Measurements from ENCODE around the gene ARPC2. TPM values are rescaled to one million over a fixed set of nuclear protein-coding genes. Genes with fewer than 3 reads are reported as not detected.
A peak's percentile ranks its signal among the peaks of the same experiment; 100 is the strongest.
"Not testable (repeated sequence)": the region's sequence is repeated elsewhere in the genome, so short reads cannot be mapped to it uniquely, and the experiment has no call there.

ARPC2 gene
- total RNA-seq, result 100 to 1,000 TPM; 708 to 729 TPM

DNA sequence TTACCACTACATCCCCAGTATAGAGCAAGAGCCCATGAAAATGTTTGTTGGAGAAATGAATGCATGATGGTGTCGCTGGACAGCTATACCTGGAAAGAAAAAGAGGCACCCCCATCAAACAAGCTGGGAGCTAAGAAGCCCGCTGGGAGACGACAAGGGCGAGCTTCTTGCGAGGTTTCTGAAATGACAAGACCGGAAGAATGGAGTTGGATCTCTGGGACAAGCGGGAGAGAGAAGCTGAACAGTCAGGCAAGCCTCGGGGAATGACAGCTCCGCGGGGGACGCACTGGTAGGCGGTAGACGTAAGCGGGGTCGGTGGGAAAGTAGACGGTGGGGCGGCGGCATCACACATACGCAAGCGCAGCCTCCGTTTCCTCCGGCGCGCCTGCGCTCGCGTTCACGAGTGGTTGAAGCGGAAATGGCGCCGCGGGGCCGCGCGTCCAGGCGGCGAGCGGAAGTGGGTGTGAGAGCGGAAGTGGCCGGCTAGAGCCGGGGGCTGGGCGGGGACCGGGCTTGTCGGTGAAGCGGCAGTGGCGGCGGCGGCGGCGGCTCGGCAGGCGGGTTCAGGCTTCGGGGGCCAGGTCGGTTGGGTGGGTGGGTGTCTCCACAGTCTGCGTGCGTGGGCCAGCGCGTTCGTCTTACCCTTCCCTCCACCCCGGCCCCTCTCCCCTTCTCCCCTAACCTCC, at the start of gene ARPC2:
ARPC2 (plus strand) TSS at position 516 of the 686 bp plus-strand sequence. CDS start 282 bp downstream, outside the sequence.
- ChIA-PET POLR2A (interaction anchor here (0.8 to 1.0 kb wide), 2 partner anchors 13 to 14 kb away, joined by 3 to 5 read pairs; no protein-coding TSS in a partner anchor), CTCF (interaction anchor here (1.0 to 1.7 kb wide), 2 partner anchors 15 to 40 kb away, joined by 3 read pairs; no protein-coding TSS in a partner anchor)
- Mint-ChIP-seq H3K4me3 (peak within 1 kb of the TSS; percentile 100), H3K4me1 (peaks cover 45% of the 10 kb centered on the region), H3K27me3 (peaks cover 2% of the 10 kb centered on the region), H3K36me3 (ENCODE audit: low read depth) (peaks cover 47% of the 10 kb centered on the region), H3K9me3 (no peaks in the 10 kb centered on the region), H3K27ac (peak within 1 kb of the TSS; percentile 94)
- peak; percentile 95 for DNase-seq

DNA sequence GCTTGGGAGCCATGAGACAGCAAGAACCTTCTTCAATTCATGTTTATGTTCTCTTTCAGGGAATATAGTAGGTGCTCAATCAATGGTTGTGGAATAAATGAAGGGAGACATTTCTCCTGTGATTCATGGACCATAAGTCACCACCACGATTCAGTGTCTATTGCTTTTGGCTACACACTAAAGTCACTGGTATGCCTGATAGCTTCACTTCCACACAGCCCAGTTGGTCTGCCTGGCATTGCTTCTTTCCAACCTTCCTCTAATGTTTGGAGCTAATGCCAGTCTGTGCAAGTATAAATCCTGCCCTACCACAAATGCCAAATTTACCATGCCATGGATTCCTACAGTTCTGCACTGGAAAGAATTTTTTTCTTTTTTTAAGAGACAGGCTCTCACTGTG, 49.0 kb upstream of the ARPC2 start:
- POLR2A ChIA-PET, result no interaction called here
- peaks cover 30% of the 10 kb centered on the region for H3K27me3 Mint-ChIP-seq

DNA sequence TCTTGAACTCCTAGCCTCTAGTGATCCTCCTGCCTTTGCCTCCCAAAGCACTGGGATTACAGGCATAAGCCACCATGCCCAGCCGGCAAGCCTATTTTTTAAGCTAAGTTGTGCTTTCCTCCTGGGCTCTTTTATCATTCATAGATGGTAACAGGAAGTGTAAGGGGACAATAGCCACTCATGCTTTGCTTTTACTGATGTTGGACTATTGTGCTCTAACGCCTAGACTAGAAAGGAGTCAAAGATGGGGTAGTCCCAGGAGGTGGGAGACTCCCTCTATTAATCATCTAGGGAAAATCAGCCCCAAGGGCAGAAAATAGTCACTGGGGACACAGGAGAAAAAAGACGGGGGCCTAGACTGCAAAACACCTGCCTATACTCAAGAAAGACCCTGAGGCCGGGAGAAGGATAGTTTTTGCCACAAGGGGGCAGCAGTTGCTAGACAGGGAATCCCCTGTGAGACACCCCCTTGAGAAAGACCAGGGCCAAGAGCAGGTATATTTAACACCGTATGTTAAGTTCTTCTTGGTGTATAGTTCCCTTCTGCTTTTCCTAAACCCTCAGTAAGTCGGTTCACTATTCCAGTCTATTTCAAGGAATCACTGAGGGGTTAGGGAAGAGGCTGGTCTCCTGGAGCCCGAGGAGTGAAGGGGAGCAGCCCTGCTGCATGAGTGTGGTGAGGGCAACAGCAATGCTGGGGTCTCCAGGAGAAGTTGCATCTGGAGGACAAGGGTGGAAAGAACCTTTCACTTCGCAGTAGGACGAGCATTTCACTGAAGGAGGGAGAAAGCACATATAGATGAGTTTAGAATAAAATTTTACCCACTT, 48.1 kb upstream of the ARPC2 start:
- H3K4me3 Mint-ChIP-seq, result no peak overlapping the region
- DNase-seq, result peak; percentile 71
- POLR2A ChIA-PET, result interaction anchor here (0.6 kb wide), 1 partner anchor 62 kb away, joined by 4 read pairs; no protein-coding TSS in a partner anchor
- peaks cover 3% of the 10 kb centered on the region for H3K36me3 Mint-ChIP-seq (ENCODE audit: low read depth)
- peaks cover 28% of the 10 kb centered on the region for H3K27me3 Mint-ChIP-seq
- no peaks in the 10 kb centered on the region for H3K9me3 Mint-ChIP-seq
- CTCF ChIA-PET, result interaction anchor here (1.2 kb wide), 2 partner anchors 12 to 19 kb away, joined by 3 to 4 read pairs; no protein-coding TSS in a partner anchor
- H3K4me1 Mint-ChIP-seq, result peaks cover 32% of the 10 kb centered on the region
- no peak overlapping the region for H3K27ac Mint-ChIP-seq

More for the DNA sequence above, 49.0 kb upstream of the ARPC2 start:
- CTCF ChIA-PET, result interaction anchor here (0.8 to 2.0 kb wide), 6 partner anchors 11 to 481 kb away, joined by 3 to 8 read pairs (median 3); no protein-coding TSS in a partner anchor
- H3K27ac Mint-ChIP-seq, result no peak overlapping the region
- no peaks in the 10 kb centered on the region for H3K9me3 Mint-ChIP-seq
- H3K36me3 Mint-ChIP-seq (ENCODE audit: low read depth), result peaks cover 3% of the 10 kb centered on the region
- DNase-seq, result no peak
- H3K4me3 Mint-ChIP-seq, result no peak overlapping the region
- peaks cover 32% of the 10 kb centered on the region for H3K4me1 Mint-ChIP-seq

DNA sequence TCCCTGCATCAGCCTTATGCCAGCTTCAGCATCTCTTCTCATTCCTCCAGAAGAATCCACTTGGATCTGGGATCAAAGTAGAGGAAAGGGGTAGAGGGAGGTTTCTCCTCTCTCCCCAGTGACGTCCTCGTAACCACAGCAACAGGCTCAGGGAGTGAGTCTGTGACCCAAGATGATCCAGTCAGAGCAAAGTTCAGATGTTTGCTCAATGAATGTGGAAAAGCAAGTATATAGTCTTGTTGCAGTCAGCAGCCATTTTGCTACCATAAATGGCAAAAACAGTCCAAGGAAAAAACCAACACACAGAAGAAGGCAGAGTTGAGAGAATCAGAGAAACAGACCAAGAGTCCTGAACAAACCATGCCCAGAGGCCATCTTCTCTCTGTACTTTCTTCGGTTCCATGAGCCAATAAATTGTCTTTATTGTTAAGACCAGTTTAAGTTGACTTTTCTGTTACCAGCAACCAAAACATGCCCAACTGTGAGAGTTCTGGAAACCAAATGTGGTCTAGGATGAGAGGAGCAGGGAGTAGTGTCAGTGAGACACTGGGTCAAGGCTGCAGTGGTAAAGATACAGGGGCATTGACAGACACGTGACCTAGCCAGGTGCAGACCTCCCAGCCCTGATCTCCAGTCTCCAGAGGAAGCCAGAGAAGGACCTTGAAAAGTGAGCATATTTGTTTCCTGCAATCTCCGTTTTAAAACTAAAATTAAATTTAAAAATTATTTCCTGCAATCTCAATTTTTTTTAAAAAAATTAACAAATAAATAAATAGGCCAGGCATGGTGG, 47.0 kb upstream of the ARPC2 start:
- H3K9me3 Mint-ChIP-seq, result no peaks in the 10 kb centered on the region

DNA sequence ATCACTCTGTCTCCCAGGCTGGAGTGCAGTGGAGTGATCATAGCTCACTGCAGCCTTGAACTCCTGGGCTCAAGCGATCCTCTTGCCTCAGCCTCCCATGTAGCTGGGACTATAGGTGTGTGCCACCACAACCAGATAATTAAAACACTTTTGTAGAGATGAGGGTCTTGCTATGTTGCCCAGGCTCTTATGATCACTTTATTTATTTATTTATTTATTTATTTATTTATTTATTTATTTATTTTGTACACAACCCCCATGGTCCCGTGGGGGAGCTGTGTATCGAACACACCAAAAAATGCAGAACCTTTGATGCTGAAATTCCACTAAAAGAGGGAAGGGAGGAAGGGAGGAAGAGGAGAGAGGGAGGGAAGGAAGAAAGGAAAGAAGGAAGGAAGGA, 45.2 kb upstream of the ARPC2 start:
- H3K36me3 Mint-ChIP-seq (ENCODE audit: low read depth); POLR2A ChIA-PET; H3K27ac Mint-ChIP-seq; H3K9me3 Mint-ChIP-seq; H3K4me3 Mint-ChIP-seq; DNase-seq: not testable (repeated sequence)
- Mint-ChIP-seq H3K4me1 (peaks cover 22% of the 10 kb centered on the region), H3K27me3 (peaks cover 15% of the 10 kb centered on the region)
- CTCF ChIA-PET, result interaction anchor here (0.7 to 0.9 kb wide), 2 partner anchors 15 to 18 kb away, joined by 3 to 6 read pairs; no protein-coding TSS in a partner anchor

More for the DNA sequence above, 47.0 kb upstream of the ARPC2 start:
- peaks cover 3% of the 10 kb centered on the region for H3K36me3 Mint-ChIP-seq (ENCODE audit: low read depth)
- peaks cover 32% of the 10 kb centered on the region for H3K4me1 Mint-ChIP-seq
- POLR2A ChIA-PET, result interaction anchor here (0.6 kb wide), 1 partner anchor 61 kb away, joined by 4 read pairs; no protein-coding TSS in a partner anchor
- no peak overlapping the region for H3K27ac Mint-ChIP-seq
- no peak overlapping the region for H3K4me3 Mint-ChIP-seq
- H3K27me3 Mint-ChIP-seq, result peaks cover 21% of the 10 kb centered on the region
- no peak for DNase-seq
- CTCF ChIA-PET, result no interaction called here

DNA sequence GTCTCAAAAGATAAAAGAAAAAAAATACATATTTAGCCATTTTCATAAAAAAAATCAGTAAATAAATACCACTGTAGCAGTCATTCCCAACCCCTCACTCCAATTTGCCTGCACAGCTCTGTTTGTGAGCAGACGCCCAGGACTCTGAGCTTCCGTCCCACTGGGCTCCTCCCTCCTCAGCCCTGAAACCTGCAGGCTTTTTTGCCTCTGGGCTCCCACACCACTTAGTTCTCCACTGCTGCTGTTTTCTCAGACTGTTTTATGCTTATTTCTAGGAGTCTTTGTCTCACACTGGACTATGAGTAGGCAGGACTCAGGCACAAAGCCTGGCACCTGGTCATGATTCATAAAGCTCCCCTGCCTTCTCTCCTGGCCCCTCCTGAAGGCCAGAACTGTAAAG, 44.1 kb upstream of the ARPC2 start:
- Mint-ChIP-seq H3K36me3 (ENCODE audit: low read depth) (no peaks in the 10 kb centered on the region), H3K9me3 (no peaks in the 10 kb centered on the region), H3K27me3 (peaks cover 15% of the 10 kb centered on the region), H3K4me1 (peaks cover 11% of the 10 kb centered on the region), H3K27ac (no peak overlapping the region), H3K4me3 (no peak overlapping the region)
- CTCF ChIA-PET, result interaction anchor here (0.5 to 1.4 kb wide), 3 partner anchors 9 to 191 kb away, joined by 3 to 6 read pairs (median 3); no protein-coding TSS in a partner anchor
- DNase-seq, result no peak
- POLR2A ChIA-PET, result no interaction called here

DNA sequence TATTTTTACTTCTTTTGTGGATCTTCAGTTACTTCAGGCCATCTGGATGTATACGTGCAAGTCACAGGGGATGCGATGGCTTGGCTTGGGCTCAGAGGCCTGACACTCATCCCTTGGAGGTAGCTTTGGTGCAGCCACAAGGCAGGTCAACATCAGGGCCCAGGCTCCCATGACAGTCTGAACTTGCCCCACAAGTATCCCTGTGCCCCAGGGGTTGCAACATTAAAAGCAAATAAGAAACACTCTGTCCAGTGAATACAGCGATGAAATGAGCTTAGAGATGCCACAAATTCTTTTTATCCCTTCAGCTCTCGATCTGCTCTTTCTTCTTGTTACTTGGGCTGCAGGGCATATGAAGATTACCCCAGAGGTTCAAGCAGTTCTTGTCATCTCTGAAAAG, 37.2 kb upstream of the ARPC2 start:
- no peak overlapping the region for H3K4me3 Mint-ChIP-seq
- H3K27ac Mint-ChIP-seq, result no peak overlapping the region
- peaks cover 16% of the 10 kb centered on the region for H3K27me3 Mint-ChIP-seq
- no peaks in the 10 kb centered on the region for H3K4me1 Mint-ChIP-seq
- no peaks in the 10 kb centered on the region for H3K9me3 Mint-ChIP-seq
- CTCF ChIA-PET, result interaction anchor here (1.6 kb wide), 1 partner anchor 79 kb away, joined by 5 read pairs; no protein-coding TSS in a partner anchor
- DNase-seq, result no peak
- POLR2A ChIA-PET, result no interaction called here
- no peaks in the 10 kb centered on the region for H3K36me3 Mint-ChIP-seq (ENCODE audit: low read depth)

DNA sequence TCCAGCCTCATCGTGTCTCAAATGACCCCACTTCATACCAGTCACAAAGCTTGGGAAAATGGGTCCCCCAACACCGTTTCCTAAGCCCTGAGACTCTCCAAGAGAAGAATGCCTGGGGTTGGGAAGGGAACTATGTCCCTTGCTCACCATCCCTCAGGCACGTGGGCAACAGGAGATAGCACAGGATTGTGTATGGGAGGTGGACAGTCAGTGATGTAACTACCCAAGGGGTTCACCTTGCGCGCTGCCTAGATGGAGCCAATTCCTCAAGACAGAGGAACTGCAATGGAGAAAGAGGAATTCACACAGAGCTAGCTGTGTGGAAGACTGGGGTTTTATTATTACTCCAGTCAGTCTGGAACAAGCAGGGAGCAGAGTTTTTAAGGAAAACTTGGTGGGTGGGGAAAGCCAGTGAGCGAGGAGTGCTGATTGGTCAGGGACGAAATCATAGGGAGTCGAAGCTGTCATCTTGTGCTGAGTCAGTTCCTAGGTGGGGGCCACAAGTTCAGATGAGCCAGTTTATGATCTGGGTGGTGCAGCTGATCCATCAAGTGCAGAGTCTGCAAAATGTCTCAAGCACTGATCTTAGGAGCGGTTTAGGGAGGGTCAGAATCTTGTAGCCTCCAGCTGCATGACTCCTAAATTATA, 36.4 kb upstream of the ARPC2 start:
- peaks cover 16% of the 10 kb centered on the region for H3K27me3 Mint-ChIP-seq
- H3K27ac Mint-ChIP-seq, result no peak overlapping the region
- no peak for DNase-seq
- ChIA-PET POLR2A (no interaction called here), CTCF (interaction anchor here (1.1 to 1.6 kb wide), 2 partner anchors 18 to 78 kb away, joined by 3 to 5 read pairs; no protein-coding TSS in a partner anchor)
- no peaks in the 10 kb centered on the region for H3K4me1 Mint-ChIP-seq
- H3K36me3 Mint-ChIP-seq (ENCODE audit: low read depth), result no peaks in the 10 kb centered on the region
- H3K4me3 Mint-ChIP-seq, result no peak overlapping the region
- H3K9me3 Mint-ChIP-seq, result no peaks in the 10 kb centered on the region

DNA sequence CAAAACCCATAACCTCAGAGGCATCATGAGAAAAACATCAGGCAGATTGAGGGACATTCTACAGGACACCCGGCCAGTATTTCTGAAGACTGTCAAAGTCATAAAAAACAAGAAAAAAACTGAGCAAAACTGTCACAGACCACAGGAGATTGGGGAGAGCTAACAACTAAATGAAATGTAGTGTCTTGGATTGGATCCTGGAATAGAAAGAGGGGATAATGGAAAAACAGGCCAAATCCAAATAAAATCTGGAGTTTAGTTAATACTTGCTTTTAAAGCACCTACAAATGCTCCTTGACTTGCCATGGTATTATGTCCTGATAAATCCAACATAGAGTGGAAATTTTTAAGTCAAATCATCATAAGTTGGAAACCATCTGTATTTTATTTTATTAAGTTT, 32.7 kb upstream of the ARPC2 start:
- H3K27ac Mint-ChIP-seq, result no peak overlapping the region
- H3K27me3 Mint-ChIP-seq, result peaks cover 11% of the 10 kb centered on the region
- no peak overlapping the region for H3K4me3 Mint-ChIP-seq
- peaks cover 10% of the 10 kb centered on the region for H3K4me1 Mint-ChIP-seq
- no peaks in the 10 kb centered on the region for H3K36me3 Mint-ChIP-seq (ENCODE audit: low read depth)
- H3K9me3 Mint-ChIP-seq, result no peaks in the 10 kb centered on the region
- no peak for DNase-seq
- ChIA-PET POLR2A (no interaction called here), CTCF (interaction anchor here (1.4 to 1.8 kb wide), 2 partner anchors 18 to 46 kb away, joined by 3 to 6 read pairs; partner anchors contain the start of gene CXCR1)

DNA sequence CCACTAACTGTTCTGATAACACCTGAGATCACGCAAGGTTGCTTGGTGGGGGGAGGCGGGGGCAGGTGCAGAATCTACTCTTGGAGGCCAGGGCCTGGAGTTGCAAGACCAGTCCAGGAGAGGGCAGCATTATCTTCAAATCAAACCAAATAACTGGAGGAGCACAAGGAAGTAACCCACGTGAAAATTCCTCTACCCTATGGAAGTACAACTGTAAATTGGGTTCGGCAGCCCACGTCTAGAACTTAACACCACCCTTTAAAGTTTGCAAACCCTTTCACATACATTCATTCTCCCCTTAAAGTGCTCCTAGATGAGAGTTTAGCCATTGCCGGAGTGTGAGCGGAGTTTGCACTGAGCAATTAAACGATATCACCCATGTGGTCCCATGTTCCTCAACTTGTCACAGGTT, 30.6 kb upstream of the ARPC2 start:
- Mint-ChIP-seq H3K4me3 (no peak overlapping the region), H3K27ac (no peak overlapping the region), H3K27me3 (peaks cover 4% of the 10 kb centered on the region), H3K4me1 (peaks cover 10% of the 10 kb centered on the region), H3K36me3 (ENCODE audit: low read depth) (no peaks in the 10 kb centered on the region), H3K9me3 (no peaks in the 10 kb centered on the region)
- peak; percentile 79 for DNase-seq
- POLR2A ChIA-PET, result no interaction called here
- CTCF ChIA-PET, result interaction anchor here (1.2 kb wide), 1 partner anchor 18 kb away, joined by 4 read pairs; no protein-coding TSS in a partner anchor

DNA sequence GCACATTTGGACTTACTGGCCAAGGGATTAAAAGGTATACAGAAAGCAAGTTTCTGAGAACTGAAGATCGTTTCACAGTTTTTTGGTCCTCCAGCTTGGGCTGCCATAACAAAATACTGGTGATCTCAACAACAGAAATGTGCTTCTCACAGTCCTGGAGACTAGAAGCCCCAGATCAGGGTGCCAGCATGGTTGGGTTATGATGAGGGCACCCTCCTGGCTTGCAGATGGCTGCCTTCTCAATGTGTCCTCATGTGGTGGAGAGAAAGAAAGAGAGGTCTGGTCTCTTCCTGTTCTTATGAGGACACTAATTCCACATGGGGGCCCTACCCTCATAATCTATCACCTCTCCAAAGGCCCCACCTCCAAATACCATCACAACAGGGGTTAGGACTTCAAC, 30.1 kb upstream of the ARPC2 start:
- H3K9me3 Mint-ChIP-seq, result no peaks in the 10 kb centered on the region

More for the DNA sequence above, 30.1 kb upstream of the ARPC2 start:
- no peak overlapping the region for H3K27ac Mint-ChIP-seq
- ChIA-PET CTCF (interaction anchor here (0.6 to 1.5 kb wide), 2 partner anchors 15 to 100 kb away, joined by 4 to 6 read pairs; no protein-coding TSS in a partner anchor), POLR2A (no interaction called here)
- H3K27me3 Mint-ChIP-seq, result peaks cover 1% of the 10 kb centered on the region
- H3K4me3 Mint-ChIP-seq, result no peak overlapping the region
- H3K4me1 Mint-ChIP-seq, result peaks cover 10% of the 10 kb centered on the region
- no peak for DNase-seq
- H3K36me3 Mint-ChIP-seq (ENCODE audit: low read depth), result no peaks in the 10 kb centered on the region
